PFSK-1 (cell line): ENCODE data around the gene HECTD4.

Experiments used
- POLR2AphosphoS5 ChIP-seq: IDR thresholded peaks from 2 replicates; pipeline ENCODE4 v1.6.1; 2012; ENCODE audit warnings: low read depth, mild to moderate bottlenecking, control low read depth, low read length, moderate library complexity
- REST ChIP-seq, 2 experiments: IDR thresholded peaks; 2 replicates each; pipeline versions ENCODE4 v1.6.1 to v1.8.0; 2011 to 2012; ENCODE audit warnings: low read depth in 2 of 2, low read length in 2 of 2, control low read depth in 1 of 2, inconsistent platforms in 1 of 2, mild to moderate bottlenecking in 1 of 2, moderate library complexity in 1 of 2; ENCODE audit not compliant: insufficient read depth in 1 of 2
- TAF1 ChIP-seq: IDR thresholded peaks from 2 replicates; pipeline ENCODE4 v1.6.1; 2012; ENCODE audit warnings: low read length, control low read depth, borderline replicate concordance; ENCODE audit not compliant: insufficient read depth

DNA sequence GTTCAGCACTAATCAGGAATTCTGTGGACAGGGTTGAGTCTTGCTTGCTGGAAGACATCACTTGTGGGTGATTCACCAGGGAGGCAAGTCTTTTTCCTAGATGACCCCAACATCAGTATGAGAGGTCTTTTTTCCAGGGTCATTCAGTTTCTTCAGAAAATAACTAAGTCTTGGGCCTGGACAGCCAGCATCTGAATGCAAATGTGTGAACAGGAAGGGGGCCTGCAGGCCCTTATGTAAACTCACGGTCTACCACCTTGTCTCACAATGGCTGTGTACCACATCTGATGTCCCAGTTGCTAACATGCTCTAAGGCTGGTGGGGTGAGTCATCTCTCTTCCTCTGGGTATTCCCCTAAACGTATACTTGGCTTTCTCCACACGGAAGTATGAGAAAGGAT lies 79.2 kb downstream of the HECTD4 start:
- TF ChIP-seq TAF1 = no peak
- TF ChIP-seq POLR2AphosphoS5 = no peak
- no peak for TF ChIP-seq REST (IDR thresholded peaks at IDR 0.05; ENCODE audit: insufficient read depth in 1 of 2, low read depth in 2 of 2, low read length in 2 of 2)
